Cardiac fibroblast (primary cell): ENCODE measurements around the gene GATA2.

Experiments
- DNase-seq, 2 donors: peaks; one replicate each; pipeline versions ENCODE4 v3.0.0 to v3.0.0-alpha.2; 2010; ENCODE audit warnings: low read depth in 2 of 2
- H3K4me3 ChIP-seq, 2 donors: replicated peaks in 1 of 2; 1 replicate in 1 of 2; 2 replicates in 1 of 2; pipeline ENCODE4 v1.5.1; 2011; ENCODE audit warnings: low read depth in 2 of 2, low read length in 2 of 2, mild to moderate bottlenecking in 2 of 2, moderate library complexity in 1 of 2
- CTCF ChIP-seq: IDR thresholded peaks from one replicate; pipeline ENCODE4 v1.5.1; 2011; ENCODE audit warnings: low read depth, mild to moderate bottlenecking, low read length, inconsistent platforms

The GATA2 gene

GRCh38 chr3:128485282-128486204, 7.5 kb downstream of the GATA2 start:
- H3K4me3 ChIP-seq, result peak overlapping the region; percentile 71 to 88
- no peak for DNase-seq
- TF ChIP-seq CTCF, result no peak

GRCh38 chr3:128484404-128485281, 8.4 kb downstream of the GATA2 start:
- peak overlapping the region in 1 of 2 donors; percentile 88 for H3K4me3 ChIP-seq
- DNase-seq, result no peak
- no peak for TF ChIP-seq CTCF

DNA sequence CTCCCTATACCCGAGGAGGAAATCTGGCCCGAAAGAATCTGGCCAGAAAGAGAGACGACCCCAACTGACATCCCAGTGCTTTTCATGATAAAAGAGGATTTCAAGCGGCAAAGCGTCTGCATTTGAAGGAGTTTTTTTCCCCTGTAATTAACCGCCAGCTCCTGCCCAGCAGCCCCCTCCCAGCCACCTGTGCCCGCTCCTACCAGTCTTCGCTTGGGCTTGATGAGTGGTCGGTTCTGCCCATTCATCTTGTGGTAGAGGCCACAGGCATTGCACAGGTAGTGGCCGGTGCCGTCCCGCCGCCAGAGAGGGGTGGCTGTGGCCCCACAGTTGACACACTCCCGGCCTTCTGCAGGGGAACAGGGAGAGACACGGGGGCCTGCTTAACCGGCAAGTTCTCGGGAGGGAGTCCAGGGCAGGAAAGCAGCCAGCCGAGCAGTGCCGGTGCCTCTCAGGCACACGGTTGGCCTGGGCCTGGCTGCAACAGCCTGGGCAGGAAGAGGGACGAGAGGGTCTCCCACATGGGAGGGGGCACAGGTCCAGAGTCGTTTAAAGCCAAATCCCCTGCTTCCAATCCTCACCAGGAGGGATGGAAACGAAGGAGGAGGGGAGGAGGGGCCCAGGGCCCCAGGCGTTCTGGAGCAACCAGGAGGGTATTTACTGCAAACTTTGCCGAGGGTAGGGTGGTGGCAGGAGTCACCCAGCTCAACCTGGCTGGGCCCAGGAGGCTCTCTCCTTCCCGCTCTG, 9.2 kb downstream of the GATA2 start:
- no peak for TF ChIP-seq CTCF
- H3K4me3 ChIP-seq, result peak overlapping the region; percentile 5 to 19
- peak in 1 of 2 donors; percentile 23 for DNase-seq

GRCh38 chr3:128482666-128483656, 10.0 kb downstream of the GATA2 start:
- peak overlapping the region in 1 of 2 donors; percentile 7 for H3K4me3 ChIP-seq
- peak; percentile 7 for TF ChIP-seq CTCF
- DNase-seq, result peak; percentile 62 to 70

DNA sequence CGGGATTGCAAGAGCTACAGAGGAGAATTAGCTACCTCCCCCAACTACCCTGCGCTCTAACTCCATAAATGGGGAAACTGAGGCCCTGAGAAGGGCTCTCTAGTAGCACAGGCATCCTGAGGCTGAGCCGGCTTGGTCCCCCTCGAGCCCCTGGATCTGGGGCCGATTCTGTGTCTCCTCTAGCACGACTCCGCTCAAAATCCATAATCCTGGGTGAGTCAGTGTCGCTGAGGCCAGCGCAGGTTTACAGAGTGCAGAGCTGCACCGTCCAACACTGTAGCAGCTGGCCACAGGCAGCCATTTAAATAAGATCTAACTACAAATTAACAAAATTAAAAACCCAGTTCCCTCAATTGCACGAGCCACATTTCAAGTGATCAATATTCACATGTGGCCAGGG, 10.8 kb downstream of the GATA2 start:
- DNase-seq, result no peak
- TF ChIP-seq CTCF, result no peak
- H3K4me3 ChIP-seq, result no peak overlapping the region
